GM23338 (cell line): ENCODE data around the gene DUS2.

Experiments
- CTCF ChIP-seq, 2 experiments: fragments of 200-600 bp in 1 of 2; sonication (generic) in 1 of 2; conservative IDR thresholded peaks; 2 replicates each; pipeline versions ENCODE4 v1.5.1 to v1.6.1; 2016 to 2017; ENCODE audit warnings: antibody characterized with exemption in 2 of 2, low read depth in 2 of 2, mild to moderate bottlenecking in 2 of 2, moderate library complexity in 1 of 2
- ETS1 ChIP-seq: IDR thresholded peaks from 2 replicates; pipeline ENCODE4 v1.6.1; 2016; ENCODE audit warnings: antibody characterized with exemption
- EZH2 ChIP-seq: fragments of 200-600 bp; sonication (generic); IDR thresholded peaks from one replicate; pipeline ENCODE4 v1.8.0; 2017; ENCODE audit warnings: antibody characterized with exemption, mild to moderate bottlenecking, low read depth; ENCODE audit not compliant: unreplicated experiment
- EZH2phosphoT487 ChIP-seq: fragments of 200-600 bp; sonication (generic); IDR thresholded peaks from one replicate; pipeline ENCODE4 v1.8.1; 2018; ENCODE audit warnings: antibody characterized with exemption; ENCODE audit not compliant: unreplicated experiment
- NANOG ChIP-seq: IDR thresholded peaks from 2 replicates; pipeline ENCODE4 v1.6.1; 2016; ENCODE audit warnings: antibody characterized with exemption, borderline replicate concordance
- POLR2AphosphoS5 ChIP-seq: IDR thresholded peaks from 2 replicates; pipeline ENCODE4 v1.6.1; 2016; ENCODE audit warnings: antibody characterized with exemption, low read depth
- REST ChIP-seq: IDR thresholded peaks from one replicate; pipeline ENCODE4 v1.6.1; 2018; ENCODE audit warnings: antibody characterized with exemption; ENCODE audit not compliant: unreplicated experiment
- STAT1 ChIP-seq: IDR thresholded peaks from one replicate; pipeline ENCODE4 v1.6.1; 2016; ENCODE audit warnings: antibody characterized with exemption; ENCODE audit not compliant: unreplicated experiment
- ZNF331 ChIP-seq: fragments of 250-450 bp; sonication (Bioruptor Pico); IDR thresholded peaks from 2 replicates; pipeline ENCODE4 v1.5.0; 2020; ENCODE audit warnings: low read depth, mild to moderate bottlenecking, moderate library complexity

GRCh38 chr16:68079626-68080344 lies 56.7 kb downstream of the DUS2 start:
- TF ChIP-seq CTCF (conservative IDR thresholded peaks at IDR 0.05; ENCODE audit: low read depth in 2 of 2) (no peak), ZNF331 (no peak), EZH2 (no peak), POLR2AphosphoS5 (no peak), EZH2phosphoT487 (no peak), STAT1 (no peak), REST (no peak), NANOG (no peak), ETS1 (no peak)
